Renal pelvis (tissue), 12 donors: ENCODE measurements around the gene EPHB1. TPM values are rescaled to one million over a fixed set of nuclear protein-coding genes. Genes with fewer than 3 reads are reported as not detected.

Experiments used
- DNase-seq: peaks from one replicate; pipeline ENCODE4 v3.0.0-alpha.2; 2013
- long read RNA-seq, 16 experiments: transcript quantifications; one replicate each; lab custom pipeline, GENCODE V29; 2026
- polyA plus RNA-seq, 3 donors: library from polyadenylated mRNA; unstranded; fragments of 120-200 nt; gene quantifications; one replicate each; pipeline ENCODE4 v1.2.1, GENCODE V29; 2013; ENCODE audit not compliant: insufficient read length in 3 of 3

The EPHB1 gene
- 1 to 10 TPM; 5.2 to 6.0 (median 5.9) TPM for polyA plus RNA-seq
- long read RNA-seq, donor 1 = 0 reads
- long read RNA-seq, donor 2 = 0 reads
- long read RNA-seq, donor 3 = 0 reads
- long read RNA-seq, donor 4, full-length matches to known transcripts = 1 of 1 reads
- long read RNA-seq, donor 4, partial matches to known transcripts = 0 of 1 reads
- long read RNA-seq, donor 4, other reads (novel, unspliced or antisense) = 0 of 1 reads
- long read RNA-seq, donor 5, full-length matches to known transcripts = 1 of 1 reads
- long read RNA-seq, donor 5, partial matches to known transcripts = 0 of 1 reads
- long read RNA-seq, donor 5, other reads (novel, unspliced or antisense) = 0 of 1 reads
- long read RNA-seq, donor 6 = 0 reads
- long read RNA-seq, donor 7 = 0 reads
- long read RNA-seq, donor 8, full-length matches to known transcripts = 2 of 2 reads
- long read RNA-seq, donor 8, partial matches to known transcripts = 0 of 2 reads
- long read RNA-seq, donor 8, other reads (novel, unspliced or antisense) = 0 of 2 reads
- long read RNA-seq, donor 9, full-length matches to known transcripts = 1 of 1 reads
- long read RNA-seq, donor 9, partial matches to known transcripts = 0 of 1 reads
- long read RNA-seq, donor 9, other reads (novel, unspliced or antisense) = 0 of 1 reads
- long read RNA-seq, donor 10 = 0 reads
- long read RNA-seq, donor 11 = 0 reads
- long read RNA-seq, donor 12 = 0 reads
- long read RNA-seq, donor 13 = 0 reads
- long read RNA-seq, donor 14 = 0 reads
- long read RNA-seq, donor 15 = 0 reads
- long read RNA-seq, donor 16, partial matches to known transcripts = 0 of 1 reads
- long read RNA-seq, donor 16, other reads (novel, unspliced or antisense) = 0 of 1 reads

DNA sequence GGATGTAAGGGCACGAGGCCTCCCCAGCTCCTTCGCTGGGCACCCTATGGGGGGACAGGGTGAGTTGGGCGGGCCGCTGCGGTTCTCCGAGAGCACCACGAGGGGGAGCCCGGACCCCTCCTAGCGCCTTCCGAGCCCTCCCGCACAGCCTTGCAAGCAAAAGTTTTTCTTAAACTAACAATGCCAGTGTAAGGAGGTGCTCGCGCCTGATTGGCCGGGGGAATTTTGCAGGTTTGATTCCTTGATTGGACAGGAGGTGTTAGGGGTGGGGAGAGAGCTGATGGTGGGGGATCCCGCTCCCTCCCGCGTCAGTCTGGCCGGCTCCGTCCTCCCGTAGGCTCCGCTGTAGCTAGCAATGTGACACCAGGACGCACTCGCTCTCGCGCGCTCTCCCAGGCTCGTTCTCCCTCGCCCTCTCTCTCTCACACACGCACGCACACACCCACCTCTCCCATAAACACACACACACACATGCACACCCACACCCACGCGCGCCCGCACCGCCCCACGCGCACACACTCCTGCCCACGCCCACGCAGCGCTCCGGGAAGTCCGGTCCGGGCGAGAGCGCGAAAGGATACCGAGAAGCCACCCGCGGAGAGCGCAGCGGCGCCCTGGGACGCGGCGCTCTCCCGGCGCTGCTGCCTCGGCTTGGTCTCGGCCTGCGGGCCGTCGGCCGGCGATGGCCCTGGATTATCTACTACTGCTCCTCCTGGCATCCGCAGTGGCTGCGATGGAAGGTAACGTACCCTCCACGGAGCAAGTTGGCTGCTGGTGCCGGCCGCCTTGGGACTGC lies at the start of gene EPHB1:
Gene EPHB1, plus strand, starts transcription at position 311 of the 796 bp plus-strand sequence.
- DNase-seq = peak; percentile 95

DNA sequence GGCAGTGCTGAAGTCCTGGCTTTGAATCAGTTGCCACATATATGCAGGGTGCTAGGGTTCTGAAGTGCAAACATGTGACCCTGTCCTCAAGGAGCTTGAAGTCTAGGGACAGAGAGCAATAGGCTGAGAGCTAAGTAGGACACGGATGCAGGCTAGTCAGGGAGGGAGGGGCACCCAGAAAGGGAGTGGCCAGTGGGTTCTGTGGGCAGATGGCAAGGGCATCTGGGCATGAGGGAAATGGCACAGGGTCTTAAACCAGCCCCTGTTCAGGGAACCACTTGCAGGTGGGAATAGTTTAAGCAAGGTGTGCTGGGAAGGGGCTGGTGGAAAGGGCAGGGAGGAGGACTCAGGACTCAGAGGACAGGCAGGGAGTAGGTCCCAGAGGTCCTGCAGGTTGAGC lies 46.4 kb upstream of the EPHB1 start:
- DNase-seq = no peak

- no peak for DNase-seq
Observed at GRCh38 chr3:134749174-134749573, 45.9 kb upstream of the EPHB1 start.

DNA sequence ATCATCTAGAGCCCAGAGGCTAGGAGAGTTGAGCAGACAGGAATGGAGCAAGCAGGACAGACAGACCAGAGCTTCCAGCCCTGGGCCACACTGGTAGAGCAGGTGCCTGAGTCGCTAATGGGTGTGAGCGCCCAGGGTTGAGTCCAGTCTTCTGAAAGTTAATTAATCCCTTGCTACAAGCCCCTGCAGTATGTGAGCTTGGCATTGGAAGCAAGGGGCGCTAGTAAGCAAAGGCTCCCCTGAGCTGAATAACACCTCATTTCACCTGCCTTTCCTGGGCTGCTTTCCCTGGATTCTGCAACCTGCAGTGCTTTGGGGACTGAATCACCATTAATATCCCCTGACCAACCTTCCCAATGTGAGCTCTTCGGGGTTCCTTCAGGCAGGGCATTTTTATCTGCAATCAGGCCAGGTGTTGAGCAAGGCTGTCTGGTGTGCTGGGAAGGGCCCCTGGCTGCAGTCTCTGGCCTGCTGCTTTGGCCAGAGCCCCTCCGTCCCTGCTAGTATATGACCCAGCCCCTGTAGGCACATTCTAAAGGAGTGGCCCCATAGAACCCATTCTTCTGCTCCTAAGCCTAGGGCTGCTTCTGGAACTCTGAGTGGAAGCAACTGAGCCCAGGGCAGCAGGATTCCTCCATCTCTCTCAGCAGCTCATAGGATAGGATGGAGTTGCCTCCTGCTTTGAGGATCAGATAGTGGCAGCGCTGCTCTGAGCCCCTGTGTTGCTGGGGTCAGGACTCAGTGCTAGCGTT lies 45.1 kb upstream of the EPHB1 start:
- DNase-seq = no peak

GRCh38 chr3:134751831-134752230 lies 43.2 kb upstream of the EPHB1 start:
- DNase-seq = no peak

DNA sequence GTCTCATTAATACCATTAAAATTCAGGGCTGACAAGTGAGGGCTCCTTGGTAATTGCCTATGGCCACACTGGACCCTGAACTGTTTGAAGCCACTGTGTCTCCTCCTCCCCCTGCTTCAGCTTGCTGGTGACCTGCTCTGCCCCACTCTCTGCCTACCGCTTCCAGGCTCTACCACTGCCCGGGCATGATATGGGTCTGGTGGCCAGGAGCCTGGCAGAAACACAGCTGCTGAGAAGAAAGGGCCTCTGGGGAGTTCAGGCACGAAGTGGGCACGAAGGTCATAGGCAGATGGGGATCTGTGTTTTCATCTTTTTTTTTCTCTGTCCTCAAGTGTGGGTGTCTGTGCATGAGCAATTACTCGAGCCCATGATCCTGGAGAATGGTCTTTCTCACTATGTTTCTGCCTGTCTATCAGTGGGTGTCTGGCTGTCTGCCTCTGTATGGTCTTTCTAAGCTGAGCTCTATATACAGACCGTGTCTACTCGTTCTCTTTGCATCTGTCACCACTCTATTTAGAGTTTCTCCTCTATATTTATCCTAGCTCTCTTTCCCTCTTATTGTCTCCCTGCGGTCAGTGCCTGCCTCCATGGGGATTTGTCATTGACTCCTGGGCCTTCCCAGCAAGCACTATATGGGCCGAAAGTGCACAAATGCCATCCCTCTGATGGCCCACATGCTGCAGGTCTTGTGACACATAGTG lies 42.1 kb upstream of the EPHB1 start:
- DNase-seq = no peak

DNA sequence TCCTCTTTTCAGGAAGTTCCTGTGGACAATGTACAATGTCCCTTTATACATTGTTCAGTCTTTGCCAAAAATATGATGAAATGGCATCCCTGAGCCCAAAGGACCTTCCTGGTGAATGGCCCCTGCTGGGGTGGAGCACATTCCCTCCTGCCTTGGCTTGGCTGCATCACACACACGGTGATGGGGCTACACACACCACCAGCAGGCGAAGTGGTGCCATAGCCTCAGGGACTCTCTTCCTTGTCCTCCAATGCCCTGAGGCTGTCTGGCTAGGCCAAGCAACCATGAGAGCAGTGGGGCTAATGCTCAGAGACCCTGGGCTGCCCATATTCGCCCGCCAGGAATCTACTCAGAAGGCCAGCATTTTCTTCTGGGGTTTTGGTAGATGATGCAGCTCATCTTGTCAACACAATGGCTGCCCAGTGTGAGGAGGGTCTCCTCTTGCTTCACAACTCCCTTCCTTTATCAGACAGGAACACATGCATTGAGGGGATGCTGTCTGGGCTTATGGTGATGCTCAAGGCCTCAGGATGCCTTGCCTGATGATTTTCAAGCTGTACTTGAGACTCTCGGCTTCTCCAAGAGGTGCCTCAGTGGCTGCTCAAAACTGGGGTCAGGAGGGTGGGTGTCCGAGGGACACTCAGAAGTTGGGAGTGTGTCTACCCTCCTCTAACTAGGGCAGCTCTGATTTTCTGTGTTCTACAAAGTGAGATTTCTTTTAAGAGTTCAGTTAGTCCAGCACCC lies 40.9 kb upstream of the EPHB1 start:
- no peak for DNase-seq

- no peak for DNase-seq
Observed at GRCh38 chr3:134754768-134755559, 40.1 kb upstream of the EPHB1 start.

DNA sequence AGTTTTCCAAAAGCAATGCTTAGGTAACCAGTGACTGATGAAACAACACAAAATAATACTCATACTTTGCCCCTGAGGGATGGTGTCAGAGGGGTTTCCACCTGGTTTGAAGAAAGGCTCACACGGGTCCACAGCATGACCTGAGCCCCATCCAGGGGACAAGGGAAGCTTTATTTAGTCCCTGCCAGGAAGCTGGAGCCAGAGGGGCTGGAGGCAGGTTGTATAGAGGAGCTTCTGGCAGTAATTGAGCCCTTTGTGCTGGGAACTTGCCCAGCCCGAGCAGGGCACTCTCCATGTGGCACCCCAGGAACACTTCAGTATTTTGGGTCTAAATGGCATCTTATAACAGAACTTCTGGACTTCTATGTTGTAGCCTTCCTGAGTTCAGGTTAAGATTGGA lies 39.2 kb upstream of the EPHB1 start:
- no peak for DNase-seq

GRCh38 chr3:134757549-134758069 lies 37.5 kb upstream of the EPHB1 start:
- DNase-seq = no peak

DNA sequence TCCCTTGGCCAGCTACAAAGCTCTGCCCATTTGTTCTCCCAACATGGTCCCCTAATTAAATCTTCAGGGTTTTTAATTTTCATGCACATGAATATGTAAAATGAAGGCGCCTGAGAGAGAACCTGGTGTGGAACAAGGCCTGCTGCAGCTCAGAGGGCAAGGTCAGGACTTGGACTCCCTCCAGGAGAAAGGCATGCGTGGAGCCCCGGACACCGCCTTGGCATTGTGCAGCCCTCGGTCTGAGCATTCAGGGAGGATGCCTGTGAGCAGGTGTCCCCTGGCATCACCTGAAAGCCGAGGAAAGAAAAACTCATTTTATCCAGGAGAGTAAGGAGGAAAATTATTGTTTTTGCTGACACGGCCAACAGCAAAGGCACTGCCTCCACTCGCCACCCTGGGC lies 33.8 kb upstream of the EPHB1 start:
- no peak for DNase-seq

DNA sequence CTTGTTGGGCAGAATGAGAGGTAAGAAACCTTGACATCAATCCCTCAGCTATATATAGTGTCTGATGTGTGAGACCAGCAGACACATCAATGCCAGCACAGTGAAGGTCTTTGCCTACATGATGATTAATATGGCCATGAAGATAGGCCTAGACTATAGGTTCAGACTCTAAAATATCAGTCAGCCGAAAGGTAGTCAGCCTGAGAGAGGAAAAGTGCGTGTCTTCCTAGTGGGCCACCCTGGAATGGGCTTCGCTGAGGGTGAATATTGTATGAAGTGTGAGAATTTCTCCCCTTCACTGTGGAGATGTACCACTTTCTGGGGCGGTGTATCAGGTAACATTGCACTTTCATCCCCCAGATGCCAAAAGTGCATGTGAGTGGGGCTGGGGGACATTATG lies 33.0 kb upstream of the EPHB1 start:
- DNase-seq = no peak

GRCh38 chr3:134765468-134765867 lies 29.6 kb upstream of the EPHB1 start:
- DNase-seq = no peak

DNA sequence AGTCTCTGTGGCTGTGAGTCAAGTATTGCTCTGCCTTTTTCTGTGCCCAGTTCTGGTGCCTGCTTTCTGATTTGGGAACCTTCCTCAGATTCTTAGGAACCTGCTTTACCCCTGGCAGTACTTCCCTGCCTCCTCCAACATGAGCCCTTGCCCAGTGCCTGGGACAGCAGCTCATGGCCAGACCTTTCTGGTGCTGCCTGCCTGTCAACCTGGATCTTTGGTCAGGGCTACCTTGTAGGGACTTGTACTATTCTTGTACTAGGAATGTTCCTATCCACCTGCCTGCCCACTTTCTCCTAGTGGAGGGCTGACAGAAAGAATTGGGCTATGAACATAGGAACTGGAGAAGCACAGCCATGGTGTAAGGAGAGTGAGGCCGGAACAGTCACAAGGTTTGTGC lies 28.8 kb upstream of the EPHB1 start:
- no peak for DNase-seq

DNA sequence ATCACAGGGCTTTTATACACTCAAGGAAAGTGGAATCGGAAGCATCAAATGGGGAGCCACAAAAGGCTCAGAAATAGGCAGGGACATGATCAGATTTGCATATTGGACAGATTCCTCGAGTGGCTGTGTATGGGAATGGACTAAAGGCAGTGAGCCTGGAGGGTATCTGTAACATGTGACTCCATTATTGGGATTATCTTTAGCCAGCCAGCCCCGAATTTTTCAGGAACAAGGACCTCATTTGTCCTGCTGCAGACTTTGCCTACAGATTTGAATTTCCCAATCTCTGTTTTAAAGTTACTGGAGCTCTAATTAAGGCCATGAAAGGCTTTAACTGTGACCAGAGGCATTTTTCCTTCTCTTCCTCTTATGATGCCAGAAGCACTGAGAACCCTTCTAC lies 26.9 kb upstream of the EPHB1 start:
- DNase-seq = no peak

DNA sequence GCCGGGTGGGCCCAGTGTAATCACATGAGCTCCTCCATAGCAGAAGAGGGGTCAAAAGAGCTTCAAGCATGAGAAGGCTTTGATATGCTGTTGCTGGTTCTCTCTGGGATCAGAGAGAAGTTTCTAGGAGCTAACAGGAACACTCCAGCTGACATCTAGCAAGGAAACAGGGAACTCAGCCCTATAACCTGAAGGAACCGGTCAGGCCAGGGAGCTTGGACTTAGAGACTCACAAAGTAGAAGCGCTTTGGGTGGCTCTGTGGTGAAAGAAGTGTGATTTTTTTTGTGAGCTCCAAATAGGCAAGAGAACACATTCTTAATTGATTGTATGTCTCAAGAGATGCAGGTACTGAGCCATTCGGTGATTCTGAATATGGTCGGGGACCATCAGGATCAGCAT lies 26.2 kb upstream of the EPHB1 start:
- no peak for DNase-seq

DNA sequence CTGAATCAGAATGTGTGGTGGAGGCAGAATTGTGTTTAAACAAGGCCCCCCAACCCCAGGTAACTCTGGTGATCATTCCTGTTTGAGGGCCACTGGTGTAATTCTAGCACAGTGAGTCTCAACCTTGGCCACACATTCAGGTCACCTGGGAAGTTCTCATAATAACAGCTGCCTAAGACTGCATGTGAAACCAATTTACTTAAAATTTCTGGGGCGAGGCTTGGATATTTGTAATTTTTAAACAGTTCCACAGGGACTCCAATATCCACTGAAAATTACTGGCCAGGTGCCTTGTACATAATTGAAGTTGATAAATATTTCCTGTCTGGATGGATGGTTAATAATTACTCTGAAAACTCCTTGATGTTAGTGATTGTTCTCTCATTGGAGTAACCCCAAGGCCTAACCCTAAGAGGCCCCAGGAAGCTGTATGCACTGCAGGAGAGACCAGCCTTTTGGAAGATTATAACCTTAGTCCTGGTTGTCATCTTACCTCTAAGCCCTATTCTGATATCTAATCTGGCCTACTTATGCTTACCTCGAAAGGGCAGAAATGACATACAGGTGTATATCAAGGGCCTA lies 25.7 kb upstream of the EPHB1 start:
- peak; percentile 17 for DNase-seq

DNA sequence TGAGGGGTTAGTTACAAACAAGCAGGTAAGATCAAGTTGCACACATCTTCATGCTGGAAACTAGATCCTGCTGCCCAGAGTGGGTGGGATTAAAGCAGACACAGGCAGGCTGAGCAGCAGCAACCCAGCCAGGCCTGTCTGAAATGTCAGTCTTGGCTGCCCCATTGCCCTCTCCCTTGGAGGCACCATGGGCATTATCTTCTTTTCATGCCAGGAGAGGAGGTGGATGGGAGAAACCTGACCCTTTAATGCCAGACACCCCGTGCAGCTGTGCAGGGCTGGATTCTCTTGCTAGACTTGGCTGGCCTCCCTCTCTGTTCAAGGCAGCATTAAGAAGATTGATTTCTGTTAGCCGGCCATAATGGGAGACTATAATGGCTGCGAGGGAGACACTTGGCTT lies 23.0 kb upstream of the EPHB1 start:
- peak; percentile 27 for DNase-seq

GRCh38 chr3:134772591-134772990 lies 22.5 kb upstream of the EPHB1 start:
- no peak for DNase-seq
